NCI-H510A treated with DMSO at 0.1 percent for 48 hours (cell line): ENCODE results near the gene MPL.
"Not testable (repeated sequence)": the region's sequence is repeated elsewhere in the genome, so short reads cannot be mapped to it uniquely, and the experiment has no call there.

Source experiments
- DNase-seq: peaks from one replicate; lab custom pipeline; 2025; lab: John Stamatoyannopoulos, UW

MPL gene

GRCh38 chr1:43377831-43378230 lies 40.2 kb downstream of the MPL start:
- DNase-seq = no peak

DNA sequence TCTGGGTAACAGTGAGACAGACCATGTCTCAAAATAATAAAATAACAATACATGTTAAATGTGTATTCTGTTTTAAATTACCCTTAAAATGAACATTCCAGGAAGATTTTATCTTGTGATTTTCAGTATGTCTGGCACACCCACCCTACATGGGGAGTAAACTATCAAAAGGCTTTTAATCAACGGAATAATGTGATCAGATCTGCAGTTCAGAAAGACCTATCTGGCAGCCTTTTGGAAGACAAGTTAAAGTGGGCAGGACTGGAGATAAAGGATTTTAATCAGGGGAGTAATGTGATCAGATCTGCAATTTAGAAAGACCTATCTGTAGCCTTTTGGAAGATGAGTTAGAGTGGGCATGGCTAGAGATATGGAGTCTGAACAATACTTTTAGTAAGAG lies 41.9 kb downstream of the MPL start:
- DNase-seq = no peak

GRCh38 chr1:43381612-43382011 lies 44.0 kb downstream of the MPL start:
- DNase-seq = no peak

DNA sequence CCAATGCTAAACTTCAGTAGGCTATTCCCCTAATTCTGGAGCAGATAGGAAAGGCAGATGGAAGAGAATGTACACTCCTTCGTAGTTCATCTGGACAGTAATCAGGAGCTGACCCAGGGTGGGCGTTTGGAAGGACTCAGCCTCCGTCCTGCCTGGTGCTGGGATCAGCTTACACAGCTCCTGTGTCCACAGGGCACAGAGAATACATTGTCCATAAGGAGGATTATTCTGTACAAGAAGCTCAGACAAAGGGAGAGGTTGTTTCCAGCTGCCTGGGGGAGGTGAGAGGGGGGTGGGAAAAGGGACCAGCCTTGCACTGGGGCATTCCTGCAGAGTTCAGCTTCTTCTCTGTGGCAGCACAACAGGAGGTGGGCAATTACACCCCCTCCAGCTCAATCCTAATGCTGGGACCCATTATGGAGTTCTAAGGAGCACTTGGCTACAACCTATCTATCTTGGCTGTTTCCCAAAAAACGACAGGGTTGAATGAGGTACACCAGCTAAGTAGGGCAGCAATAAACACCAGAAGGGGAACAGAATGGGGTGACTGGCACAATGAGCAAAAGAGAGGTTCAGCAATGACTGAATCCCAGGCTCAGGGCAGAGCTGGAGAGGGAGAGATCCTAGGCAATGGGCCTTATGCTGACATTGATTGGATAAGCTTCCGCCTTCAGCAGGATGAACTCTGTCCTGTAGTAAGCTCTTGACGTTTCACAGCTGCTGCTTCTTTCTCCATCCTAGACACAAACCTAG lies 44.6 kb downstream of the MPL start:
- no peak for DNase-seq

GRCh38 chr1:43383449-43383848 lies 45.8 kb downstream of the MPL start:
- peak; percentile 47 for DNase-seq

DNA sequence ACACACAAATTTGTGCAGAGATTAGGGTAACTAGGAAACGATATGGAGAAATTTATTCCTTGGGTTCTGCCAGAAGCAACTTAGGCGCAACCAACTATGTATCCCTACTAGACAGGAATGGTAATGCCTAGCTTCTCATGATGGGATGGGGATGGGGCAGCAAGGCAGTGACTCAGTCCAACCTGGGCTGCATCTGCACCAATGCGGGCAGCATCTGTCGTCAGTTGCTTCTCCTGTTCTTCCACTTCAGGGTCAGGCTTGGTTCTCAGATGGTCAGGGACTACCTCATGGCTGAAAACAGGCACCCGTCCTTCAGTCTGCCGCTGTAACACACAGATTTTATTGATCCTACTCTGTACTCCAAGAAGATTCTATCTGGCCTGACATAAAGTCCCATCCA lies 49.1 kb downstream of the MPL start:
- DNase-seq = no peak

DNA sequence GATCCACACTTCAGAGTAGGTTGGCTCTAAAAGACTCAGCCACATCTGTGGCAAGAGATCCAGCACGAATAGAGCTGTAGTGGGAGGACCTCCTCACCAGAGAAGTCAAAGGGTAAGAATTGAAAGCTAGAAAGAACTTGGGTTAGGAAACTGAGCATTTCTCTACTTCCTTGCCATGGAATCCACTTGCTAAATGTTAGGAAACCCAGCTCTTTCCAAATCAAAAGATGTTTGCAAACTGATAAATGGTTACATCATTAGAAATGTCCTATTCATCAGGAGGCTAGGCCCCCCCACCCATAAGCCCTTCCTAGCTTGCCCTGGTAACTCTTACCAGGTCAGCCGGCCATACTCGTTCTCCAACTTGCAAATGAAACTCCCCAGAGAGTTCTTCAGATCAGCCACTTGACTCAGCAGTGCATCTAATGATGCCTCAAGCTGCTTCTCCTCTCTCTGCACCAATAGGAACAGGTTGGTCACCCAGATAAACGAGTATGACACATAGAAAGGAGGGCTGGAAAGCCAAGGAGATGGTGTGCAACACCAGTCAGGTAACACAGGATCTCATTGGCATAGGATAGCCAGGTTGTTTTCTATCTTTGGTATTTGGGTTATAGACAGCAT lies 50.5 kb downstream of the MPL start:
- DNase-seq = no peak

DNA sequence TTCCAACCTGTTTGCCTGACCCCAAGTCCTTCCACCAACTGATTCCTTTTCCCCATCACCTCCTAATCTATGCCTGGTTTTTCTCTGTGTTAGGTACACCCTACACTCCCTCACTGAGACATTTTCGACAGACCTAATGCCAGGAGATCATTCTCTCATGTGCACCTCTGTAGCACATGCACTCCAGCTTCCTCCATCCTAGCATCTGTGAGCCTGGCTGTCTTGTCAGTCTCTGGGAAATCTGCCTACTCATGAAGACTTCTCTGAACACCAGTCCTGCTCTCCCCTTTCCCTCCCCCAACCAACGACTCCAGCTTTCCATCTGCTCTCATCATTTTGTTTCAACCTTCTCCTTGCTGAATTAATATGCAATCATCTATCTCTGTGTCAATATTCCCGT lies 51.0 kb downstream of the MPL start:
- DNase-seq = no peak

GRCh38 chr1:43389326-43390313 lies 52.0 kb downstream of the MPL start, which contains the start of the genes MED8 and SZT2:
MED8 (minus strand) TSS chr1:43389800; CDS start chr1:43389764, 36 bp downstream.
SZT2 (plus strand) TSS chr1:43389899; CDS start chr1:43389969, 70 bp downstream.
- peak; percentile 100 for DNase-seq

DNA sequence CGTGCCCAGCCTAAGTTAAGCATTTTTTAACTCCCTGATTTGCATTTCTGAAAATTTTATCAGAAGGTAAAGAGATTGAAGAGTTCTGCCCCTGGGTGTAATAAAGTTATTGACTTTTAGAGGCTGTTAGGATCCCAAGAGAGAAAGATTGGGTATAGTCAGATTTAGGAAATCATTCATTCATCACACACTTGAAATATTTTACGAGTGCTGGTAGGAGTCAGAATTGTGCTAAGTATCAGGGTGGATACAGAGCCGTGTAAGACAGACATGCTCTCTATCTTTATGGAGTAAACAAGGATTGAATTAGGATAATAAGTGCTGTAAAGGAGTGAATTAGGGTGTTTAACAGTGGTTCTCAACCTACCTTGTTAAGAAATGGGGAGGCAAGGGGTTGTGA lies 55.1 kb downstream of the MPL start:
- no peak for DNase-seq

- DNase-seq = no peak
Measured at GRCh38 chr1:43395523-43395922, 57.9 kb downstream of the MPL start.

DNA sequence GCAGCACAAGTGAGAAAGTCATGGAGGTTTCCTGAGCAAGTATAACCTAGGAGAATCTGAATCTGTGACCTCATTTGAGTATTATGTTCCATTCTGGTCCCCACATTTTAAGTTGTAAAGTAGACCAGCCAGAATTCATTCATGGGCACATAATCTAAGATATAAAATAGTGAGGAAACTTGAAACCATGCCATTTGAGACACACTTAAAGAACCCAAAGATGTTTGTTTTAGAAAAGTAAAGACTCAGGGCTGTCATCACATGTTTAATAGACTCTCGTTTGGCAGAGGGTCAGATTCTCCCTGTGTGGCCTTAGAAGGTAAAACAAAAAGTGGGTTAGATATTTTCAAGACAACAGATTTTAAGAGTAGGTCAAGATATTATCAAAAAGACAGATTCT lies 58.4 kb downstream of the MPL start:
- DNase-seq = peak; percentile 64

GRCh38 chr1:43398227-43398626 lies 60.6 kb downstream of the MPL start:
- no peak for DNase-seq

GRCh38 chr1:43400441-43400840 lies 62.8 kb downstream of the MPL start:
- not testable (repeated sequence) for DNase-seq

GRCh38 chr1:43402089-43402865 lies 64.7 kb downstream of the MPL start:
- DNase-seq = no peak
